ENCODE data around the gene COL27A1. TPM values are rescaled to one million over a fixed set of nuclear protein-coding genes. Genes with fewer than 3 reads are reported as not detected.

Gene COL27A1
- total and polyA plus RNA-seq, 2 experiments from 2014 or later, result 10.5 to 18.0 TPM

DNA sequence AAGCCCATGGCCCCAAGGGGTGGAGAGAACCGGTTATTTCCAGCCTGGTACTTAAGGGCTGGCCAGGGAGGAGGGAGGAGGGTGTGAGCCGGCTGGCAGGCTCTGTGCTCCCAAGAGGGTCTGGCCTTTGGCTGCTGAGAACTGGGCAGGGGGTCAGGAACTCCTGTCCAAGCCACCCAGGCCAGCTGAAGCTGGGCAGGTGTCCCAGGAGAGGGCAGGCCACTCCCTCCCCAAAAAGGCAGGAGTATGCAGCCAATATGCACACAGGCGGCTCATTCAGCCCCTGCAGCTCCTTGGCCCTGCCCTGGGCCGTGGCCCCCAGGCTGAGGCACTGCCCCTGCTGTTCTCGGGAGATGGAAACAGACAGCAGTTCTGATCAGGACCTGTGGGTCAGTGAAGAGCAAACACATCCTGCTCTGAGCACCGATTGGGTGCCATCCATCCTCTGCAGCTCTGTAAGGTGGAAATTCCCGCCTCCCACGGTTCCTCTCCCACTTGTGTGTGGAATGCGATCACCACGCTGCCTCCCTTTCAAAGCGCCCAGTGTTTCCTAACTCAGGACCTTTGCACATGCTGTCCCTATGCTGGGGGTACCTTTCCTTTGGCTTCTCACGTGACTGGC, 39.1 kb upstream of the COL27A1 start:
- Histone ChIP-seq H4K20me1 (replicated peaks; ENCODE audit: insufficient read depth) (no peaks in the 10 kb centered on the region), H3K4me2 (no peak overlapping the region), H3K27ac (ENCODE audit: low read depth) (no peak overlapping the region), H3K9me2 (ENCODE audit: insufficient read depth) (no peaks in the 10 kb centered on the region), H3K4me3 (no peak overlapping the region), H3K79me2 (replicated peaks; ENCODE audit: insufficient read depth) (no peaks in the 10 kb centered on the region), H3F3A (replicated peaks; ENCODE audit: low read depth) (no peaks in the 10 kb centered on the region), H3K27me3 (ENCODE audit: insufficient read depth) (no peaks in the 10 kb centered on the region), H2AFZ (no peak overlapping the region), H3K36me3 (ENCODE audit: insufficient read depth) (no peaks in the 10 kb centered on the region), H3K4me1 (ENCODE audit: insufficient read depth) (no peaks in the 10 kb centered on the region)
- Mint-ChIP-seq H3K4me3 (no peak overlapping the region), H3K27me3 (ENCODE audit: insufficient read depth, low read depth, poor library complexity) (peaks cover 4% of the 10 kb centered on the region), H3K36me3 (ENCODE audit: low read depth) (no peaks in the 10 kb centered on the region; the same call in 2 of the 3 replicates), H3K4me1 (peaks cover 5% of the 10 kb centered on the region; the same call in 2 of the 3 replicates), H3K27ac (no peak overlapping the region), H3K9me3 (no peaks in the 10 kb centered on the region)
- peak; percentile 64 for ATAC-seq
- TF ChIP-seq, protein P1, sequence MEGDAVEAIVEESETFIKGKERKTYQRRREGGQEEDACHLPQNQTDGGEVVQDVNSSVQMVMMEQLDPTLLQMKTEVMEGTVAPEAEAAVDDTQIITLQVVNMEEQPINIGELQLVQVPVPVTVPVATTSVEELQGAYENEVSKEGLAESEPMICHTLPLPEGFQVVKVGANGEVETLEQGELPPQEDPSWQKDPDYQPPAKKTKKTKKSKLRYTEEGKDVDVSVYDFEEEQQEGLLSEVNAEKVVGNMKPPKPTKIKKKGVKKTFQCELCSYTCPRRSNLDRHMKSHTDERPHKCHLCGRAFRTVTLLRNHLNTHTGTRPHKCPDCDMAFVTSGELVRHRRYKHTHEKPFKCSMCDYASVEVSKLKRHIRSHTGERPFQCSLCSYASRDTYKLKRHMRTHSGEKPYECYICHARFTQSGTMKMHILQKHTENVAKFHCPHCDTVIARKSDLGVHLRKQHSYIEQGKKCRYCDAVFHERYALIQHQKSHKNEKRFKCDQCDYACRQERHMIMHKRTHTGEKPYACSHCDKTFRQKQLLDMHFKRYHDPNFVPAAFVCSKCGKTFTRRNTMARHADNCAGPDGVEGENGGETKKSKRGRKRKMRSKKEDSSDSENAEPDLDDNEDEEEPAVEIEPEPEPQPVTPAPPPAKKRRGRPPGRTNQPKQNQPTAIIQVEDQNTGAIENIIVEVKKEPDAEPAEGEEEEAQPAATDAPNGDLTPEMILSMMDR (conservative IDR thresholded peaks at IDR 0.05; ENCODE audit: low read depth in 2 of 2), result no peak
- no peak for TF ChIP-seq STAT1 (IDR thresholded peaks at IDR 0.05; ENCODE audit: unreplicated experiment)
- TF ChIP-seq, protein P2, sequence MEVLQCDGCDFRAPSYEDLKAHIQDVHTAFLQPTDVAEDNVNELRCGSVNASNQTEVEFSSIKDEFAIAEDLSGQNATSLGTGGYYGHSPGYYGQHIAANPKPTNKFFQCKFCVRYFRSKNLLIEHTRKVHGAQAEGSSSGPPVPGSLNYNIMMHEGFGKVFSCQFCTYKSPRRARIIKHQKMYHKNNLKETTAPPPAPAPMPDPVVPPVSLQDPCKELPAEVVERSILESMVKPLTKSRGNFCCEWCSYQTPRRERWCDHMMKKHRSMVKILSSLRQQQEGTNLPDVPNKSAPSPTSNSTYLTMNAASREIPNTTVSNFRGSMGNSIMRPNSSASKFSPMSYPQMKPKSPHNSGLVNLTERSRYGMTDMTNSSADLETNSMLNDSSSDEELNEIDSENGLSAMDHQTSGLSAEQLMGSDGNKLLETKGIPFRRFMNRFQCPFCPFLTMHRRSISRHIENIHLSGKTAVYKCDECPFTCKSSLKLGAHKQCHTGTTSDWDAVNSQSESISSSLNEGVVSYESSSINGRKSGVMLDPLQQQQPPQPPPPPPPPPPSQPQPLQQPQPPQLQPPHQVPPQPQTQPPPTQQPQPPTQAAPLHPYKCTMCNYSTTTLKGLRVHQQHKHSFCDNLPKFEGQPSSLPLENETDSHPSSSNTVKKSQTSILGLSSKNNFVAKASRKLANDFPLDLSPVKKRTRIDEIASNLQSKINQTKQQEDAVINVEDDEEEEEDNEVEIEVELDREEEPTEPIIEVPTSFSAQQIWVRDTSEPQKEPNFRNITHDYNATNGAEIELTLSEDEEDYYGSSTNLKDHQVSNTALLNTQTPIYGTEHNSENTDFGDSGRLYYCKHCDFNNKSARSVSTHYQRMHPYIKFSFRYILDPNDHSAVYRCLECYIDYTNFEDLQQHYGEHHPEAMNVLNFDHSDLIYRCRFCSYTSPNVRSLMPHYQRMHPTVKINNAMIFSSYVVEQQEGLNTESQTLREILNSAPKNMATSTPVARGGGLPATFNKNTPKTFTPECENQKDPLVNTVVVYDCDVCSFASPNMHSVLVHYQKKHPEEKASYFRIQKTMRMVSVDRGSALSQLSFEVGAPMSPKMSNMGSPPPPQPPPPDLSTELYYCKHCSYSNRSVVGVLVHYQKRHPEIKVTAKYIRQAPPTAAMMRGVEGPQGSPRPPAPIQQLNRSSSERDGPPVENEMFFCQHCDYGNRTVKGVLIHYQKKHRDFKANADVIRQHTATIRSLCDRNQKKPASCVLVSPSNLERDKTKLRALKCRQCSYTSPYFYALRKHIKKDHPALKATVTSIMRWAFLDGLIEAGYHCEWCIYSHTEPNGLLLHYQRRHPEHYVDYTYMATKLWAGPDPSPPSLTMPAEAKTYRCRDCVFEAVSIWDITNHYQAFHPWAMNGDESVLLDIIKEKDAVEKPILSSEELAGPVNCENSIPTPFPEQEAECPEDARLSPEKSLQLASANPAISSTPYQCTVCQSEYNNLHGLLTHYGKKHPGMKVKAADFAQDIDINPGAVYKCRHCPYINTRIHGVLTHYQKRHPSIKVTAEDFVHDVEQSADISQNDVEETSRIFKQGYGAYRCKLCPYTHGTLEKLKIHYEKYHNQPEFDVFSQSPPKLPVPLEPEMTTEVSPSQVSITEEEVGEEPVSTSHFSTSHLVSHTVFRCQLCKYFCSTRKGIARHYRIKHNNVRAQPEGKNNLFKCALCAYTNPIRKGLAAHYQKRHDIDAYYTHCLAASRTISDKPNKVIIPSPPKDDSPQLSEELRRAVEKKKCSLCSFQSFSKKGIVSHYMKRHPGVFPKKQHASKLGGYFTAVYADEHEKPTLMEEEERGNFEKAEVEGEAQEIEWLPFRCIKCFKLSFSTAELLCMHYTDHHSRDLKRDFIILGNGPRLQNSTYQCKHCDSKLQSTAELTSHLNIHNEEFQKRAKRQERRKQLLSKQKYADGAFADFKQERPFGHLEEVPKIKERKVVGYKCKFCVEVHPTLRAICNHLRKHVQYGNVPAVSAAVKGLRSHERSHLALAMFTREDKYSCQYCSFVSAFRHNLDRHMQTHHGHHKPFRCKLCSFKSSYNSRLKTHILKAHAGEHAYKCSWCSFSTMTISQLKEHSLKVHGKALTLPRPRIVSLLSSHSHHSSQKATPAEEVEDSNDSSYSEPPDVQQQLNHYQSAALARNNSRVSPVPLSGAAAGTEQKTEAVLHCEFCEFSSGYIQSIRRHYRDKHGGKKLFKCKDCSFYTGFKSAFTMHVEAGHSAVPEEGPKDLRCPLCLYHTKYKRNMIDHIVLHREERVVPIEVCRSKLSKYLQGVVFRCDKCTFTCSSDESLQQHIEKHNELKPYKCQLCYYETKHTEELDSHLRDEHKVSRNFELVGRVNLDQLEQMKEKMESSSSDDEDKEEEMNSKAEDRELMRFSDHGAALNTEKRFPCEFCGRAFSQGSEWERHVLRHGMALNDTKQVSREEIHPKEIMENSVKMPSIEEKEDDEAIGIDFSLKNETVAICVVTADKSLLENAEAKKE (CRISPR knock-in tag; IDR thresholded peaks at IDR 0.05), result no peak
- no peak for TF ChIP-seq NANOG (IDR thresholded peaks at IDR 0.05; ENCODE audit: borderline replicate concordance)
- no peak for DNase-seq (ENCODE audit: low spot score)

All from GM23338 (cell line).